CD4-positive, alpha-beta T cell treated with Interleukin-17A for 4 hours (primary cell): Measurements from ENCODE around the gene CCPG1.

Source experiments
- DNase-seq: peaks from one replicate; pipeline ENCODE4 v3.0.0-alpha.2; 2020; ENCODE audit warnings: mixed read lengths

CCPG1 gene

DNA sequence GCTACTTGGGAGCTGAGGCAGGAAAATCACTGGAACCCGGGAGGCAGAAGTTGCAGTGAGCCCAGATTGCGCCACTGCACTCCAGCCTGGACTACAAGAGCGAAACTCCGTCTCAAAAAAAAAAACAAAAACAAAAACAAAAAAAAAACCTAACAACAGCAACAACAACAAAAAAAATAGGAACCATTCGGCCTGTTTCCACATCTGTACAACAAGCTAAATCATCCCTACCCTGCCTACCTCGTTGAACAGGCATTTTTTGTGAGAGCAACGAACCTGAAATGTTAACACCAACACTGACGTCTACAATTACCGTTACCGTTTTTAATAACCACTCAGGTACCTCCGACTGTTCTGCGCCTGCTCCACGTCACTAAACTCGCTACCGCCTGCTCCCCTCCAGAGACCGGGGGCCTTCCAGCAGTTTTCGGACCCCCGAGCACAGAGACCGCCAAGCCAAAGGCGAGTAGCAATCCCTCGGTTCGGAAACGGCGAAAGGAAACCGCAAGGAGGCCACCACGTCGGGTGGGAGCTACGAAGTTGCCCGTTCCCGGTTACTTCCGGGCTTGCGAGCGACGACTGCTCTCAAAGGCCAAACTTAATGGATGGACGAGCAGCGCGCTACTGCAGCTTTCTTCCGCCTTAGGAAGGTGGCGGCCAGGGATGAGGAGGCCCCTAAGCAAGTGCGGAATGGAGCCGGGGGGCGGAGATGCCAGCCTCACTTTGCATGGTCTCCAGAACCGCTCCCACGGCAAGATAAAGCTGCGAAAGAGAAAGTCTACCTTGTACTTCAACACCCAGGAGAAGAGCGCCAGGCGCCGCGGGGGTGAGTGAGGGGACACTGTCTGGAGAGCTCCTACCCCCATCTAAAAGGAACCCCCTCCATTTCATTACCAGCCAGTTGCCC lies 89.3 kb downstream of the CCPG1 start, which contains the start of the genes PIGB and PIGBOS1:
Gene PIGB (plus strand): TSS at position 635 of the 907 bp plus-strand sequence. CDS start 29 bp downstream, at position 664.
Gene PIGBOS1 (minus strand): TSS at position 536 of the 907 bp plus-strand sequence. CDS start 1,331 bp downstream, outside the sequence.
- DNase-seq, result peak; percentile 80
